Ovary (tissue), 3 donors: ENCODE data around the gene HOXC9.

ENCODE experiments used
- CTCF ChIP-seq, 3 donors: fragments of 450-650 bp in 2 of 3; fragments of 200-600 bp in 1 of 3; IDR thresholded peaks; one replicate each; pipeline versions ENCODE4 v1.5.1 to v1.8.0; 2016 to 2022; ENCODE audit warnings: antibody characterized with exemption in 3 of 3, mild to moderate bottlenecking in 1 of 3
- EP300 ChIP-seq: sonication (generic); formaldehyde crosslinking; IDR thresholded peaks from one replicate; pipeline ENCODE4 v1.6.1; 2017; ENCODE audit warnings: antibody characterized with exemption
- POLR2A ChIP-seq: fragments of 450-650 bp; IDR thresholded peaks from one replicate; pipeline ENCODE4 v1.6.1; 2017; ENCODE audit warnings: antibody characterized with exemption, mild to moderate bottlenecking, moderate library complexity
- donor health status: DM: no; HTN: no; CAD: no.

GRCh38 chr12:54007538-54008259, 7.7 kb downstream of the HOXC9 start:
- TF ChIP-seq CTCF (IDR thresholded peaks at IDR 0.05) (no peak), POLR2A (no peak), EP300 (no peak)
